ENCODE measurements around the gene ZBTB3. TPM values are rescaled to one million over a fixed set of nuclear protein-coding genes. Genes with fewer than 3 reads are reported as not detected.

The ZBTB3 gene
- polyA plus RNA-seq, result 3.5 and 3.6 TPM in 2 replicates

DNA sequence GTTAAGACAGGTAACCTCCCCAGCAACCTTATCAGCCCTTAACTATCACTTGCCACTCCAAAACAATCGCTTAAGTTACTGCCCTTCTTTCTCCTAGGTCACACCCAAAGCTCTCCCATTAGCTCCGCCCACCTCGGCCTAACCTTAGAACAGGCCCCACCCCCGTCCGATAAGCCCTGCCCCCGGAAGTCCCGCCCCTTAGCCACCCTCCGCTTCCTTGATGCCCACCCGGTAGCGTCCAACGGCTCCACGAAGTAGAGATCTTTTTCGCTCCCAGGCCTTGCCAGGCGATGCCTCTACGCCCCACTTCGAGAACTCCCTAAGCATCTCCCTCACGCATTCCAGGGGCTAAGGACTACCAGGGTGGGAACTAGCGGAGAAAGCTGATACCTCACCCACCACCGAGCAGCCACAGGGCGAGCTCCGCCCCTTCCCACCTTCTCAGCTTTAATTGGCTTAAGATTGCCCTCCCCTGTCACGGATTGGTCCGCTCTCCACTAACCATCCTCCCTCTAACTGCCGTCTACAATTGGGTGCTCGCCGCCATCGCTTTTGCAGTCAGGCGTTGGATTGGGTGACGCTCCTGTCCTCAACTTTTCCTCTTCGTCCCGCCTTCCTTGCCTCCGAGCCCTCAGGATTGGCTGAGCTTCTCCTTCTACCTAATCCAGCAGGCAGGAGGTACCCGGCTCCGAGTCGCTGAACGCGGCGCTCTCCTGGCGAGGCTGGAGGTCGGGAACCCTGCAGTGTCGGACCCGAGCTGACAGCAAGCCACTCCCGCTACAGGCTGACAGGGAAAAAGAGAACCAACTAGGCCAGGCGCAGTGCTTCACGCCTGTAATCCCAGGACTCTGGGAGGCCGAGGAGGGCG, at the start of gene ZBTB3:
TSS of gene ZBTB3 (minus strand) at position 425 of the 868 bp plus-strand sequence. CDS start 496 bp downstream, outside the sequence.

DNA sequence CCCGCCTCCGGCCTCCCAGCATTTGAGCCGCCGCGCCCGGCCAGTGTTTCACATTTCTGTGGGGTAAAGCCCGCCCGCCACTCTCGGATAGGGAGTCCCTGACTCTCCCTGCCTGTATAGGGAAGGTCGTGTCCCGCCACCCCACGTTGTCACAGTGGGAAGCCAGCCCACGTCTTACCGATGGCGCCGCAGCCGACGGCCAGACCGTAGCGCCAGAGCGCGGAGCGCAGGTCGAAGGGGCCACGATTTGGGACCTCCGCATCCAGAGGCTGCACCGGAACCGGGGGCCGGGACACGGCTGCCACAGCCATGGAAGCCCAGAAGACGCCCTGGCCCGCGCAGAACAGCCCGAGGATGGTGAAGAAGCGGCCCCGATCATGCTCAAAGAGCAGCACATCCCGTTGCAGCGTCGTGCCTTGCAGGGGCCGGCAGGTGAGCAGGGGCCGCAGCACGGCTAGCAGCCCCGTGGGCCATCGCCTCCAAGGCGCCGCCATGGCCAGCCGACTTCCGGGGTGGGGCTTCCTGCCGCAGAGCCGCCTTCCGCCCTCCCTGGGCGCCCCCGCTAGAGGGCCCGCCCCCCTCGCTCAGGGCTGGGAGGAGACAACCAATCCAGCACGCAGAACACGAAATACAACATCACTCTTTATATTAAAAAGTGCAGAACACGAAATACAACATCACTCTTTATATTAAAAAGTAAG, 37.7 kb upstream of the ZBTB3 start, which contains the start of gene TMEM223:
TSS of gene TMEM223 (minus strand) at position 506 of the 701 bp plus-strand sequence. CDS start at position 494, 12 bp downstream.

DNA sequence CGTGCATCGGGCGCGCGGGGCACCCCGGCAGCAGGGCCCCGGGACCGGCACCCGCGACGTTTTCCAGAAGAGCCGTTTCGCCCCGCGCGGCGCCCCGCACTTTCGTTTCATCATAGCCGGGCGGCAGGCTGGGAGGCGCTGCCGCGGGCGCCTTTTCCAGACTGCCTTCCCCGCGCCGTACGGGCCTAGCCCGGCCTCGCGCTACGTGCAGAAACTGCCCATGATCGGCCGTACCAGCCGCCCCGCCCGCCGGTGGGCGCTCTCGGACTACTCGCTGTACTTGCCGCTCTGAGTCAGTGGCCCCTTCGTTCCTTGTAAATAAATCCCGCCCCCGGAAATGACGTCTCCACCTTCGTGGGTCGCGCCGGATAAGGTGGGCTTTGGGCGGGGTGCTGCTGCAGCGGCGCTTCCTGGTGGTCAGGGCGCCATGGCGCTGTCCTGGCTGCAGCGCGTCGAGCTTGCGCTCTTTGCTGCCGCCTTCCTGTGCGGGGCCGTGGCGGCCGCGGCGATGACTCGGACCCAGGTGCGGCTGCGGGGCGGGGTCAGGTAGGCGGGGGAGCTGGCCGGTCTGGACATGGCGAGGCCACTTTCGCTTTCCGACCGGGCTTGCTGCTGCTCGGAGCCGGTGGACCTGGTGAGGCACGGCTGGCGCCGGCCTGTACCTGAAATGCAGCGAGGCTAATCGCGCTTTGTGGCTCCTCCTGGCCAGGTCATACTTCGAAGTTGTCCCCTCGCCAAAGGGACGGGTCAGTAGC, 33.2 kb upstream of the ZBTB3 start, which contains the start of gene TMEM179B:
TSS of gene TMEM179B (plus strand) at position 398 of the 755 bp plus-strand sequence. CDS start at position 428, 30 bp downstream.

DNA sequence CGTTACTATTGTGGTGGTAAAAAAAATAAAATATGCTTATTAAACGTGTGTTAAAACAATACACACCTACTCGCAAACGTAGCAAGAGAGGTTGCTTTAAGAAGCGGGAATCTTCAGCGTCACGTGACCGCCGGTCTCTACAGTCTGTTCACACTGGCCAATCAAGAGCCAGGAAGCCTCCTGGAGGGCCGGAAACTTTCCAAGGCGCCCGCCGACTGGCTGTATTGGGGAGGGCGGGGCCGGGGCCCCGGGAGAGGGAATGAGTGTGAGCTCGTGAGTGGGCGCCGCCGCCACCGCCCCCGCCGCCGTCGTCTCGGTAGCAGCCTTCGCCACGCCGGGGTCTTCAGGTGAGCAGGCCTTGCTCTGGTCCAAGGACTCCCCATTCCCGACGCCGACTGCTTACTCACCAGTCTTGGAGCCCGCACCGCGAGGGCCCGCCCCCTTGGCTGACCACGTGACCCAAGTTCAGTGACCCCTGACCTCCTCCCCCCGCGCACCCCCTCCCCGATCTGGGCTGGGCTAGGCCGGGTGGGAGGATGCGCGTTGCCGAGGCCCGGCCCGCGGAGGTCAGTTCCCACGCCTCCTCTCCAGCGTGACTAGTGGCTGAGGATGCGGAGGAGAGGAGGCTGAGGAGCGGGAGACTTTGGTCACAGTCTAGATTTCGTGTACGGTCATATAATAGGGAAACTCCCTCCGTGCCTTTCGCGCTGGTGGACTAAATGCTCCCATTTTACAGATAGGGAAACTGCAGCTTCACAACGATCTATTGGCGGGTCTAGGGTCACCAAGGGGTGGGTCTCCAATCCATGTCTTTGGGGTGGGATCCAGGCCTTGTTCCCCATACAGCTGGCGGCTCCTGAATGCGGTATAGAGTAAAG, 17.4 kb upstream of the ZBTB3 start, which contains the start of gene TAF6L:
TSS of gene TAF6L (plus strand) at position 253 of the 878 bp plus-strand sequence. CDS start 4,388 bp downstream, outside the sequence.

DNA sequence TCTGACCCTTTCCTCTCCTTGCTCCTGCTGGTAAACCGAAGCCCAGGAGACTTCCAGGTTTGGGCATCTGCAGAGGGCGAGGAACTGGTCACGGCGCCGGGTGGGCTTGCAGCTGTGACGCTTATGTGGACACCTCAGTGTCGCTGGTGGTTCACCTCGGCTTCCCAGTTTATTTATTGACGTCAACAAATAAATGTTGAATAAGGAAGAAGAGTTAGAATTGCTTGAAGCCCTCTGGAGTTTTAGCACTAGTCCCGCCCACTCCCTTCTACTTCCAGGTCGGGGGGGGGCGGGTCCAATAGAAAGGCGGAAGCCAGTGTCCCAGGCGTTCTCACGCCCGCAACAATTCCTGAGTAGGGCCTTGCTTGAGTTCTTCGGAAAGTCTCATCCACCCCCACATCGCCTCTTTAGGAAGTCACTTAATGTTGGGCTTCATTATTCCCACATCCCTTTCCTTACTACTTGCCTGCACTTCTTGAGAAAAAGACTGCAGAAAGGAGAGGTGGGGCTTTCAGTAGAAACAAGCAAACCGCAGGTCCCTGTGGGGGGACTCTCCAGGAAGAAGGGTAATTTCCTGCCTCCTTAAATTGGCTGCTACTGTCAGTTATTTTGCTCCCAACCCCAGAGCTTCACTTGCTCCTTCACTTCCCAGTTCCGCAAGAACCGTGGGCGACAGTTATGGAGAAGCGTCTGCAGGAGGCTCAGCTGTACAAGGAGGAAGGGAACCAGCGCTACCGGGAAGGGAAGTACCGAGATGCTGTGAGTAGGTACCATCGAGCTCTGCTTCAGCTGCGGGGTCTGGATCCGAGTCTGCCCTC, 25.6 kb downstream of the ZBTB3 start, which contains the start of gene TTC9C:
TSS of gene TTC9C (plus strand) at position 316 of the 818 bp plus-strand sequence. CDS start at position 679, 363 bp downstream.

DNA sequence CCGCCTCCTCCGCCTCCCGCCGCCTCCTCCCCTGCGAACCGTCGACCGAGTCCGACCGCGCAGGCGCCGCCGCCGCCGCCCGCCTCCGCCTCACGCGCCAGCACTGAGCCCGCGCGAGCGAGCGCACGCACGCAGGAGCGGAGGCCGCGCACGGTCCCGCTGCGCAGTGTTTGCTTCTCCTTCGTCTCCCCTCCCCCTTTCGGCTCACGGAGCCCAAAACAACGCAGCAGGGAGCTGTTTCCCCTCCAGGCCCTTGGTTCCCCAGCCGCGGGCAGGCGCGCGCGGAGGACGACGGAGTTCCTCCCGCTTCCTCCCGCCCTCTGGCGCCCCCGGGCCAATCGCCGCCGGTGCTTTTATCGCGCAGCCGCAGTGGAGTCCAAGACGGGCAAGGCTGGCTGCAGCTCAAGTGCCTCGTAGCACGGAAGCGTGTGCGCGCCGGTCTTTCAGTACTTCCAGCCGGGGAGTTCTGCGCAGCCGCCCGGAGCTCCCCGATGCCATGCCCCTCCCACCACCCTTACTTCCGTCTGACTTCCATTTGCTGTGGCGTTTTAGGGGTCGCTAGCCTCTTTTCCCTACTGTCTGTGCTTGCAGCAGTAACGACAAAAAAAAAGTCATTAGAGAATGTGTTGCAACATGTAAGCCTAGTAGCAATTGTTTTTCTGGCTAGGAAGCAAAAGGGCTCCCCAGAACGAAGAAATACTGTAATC, 26.6 kb downstream of the ZBTB3 start, which contains the start of gene HNRNPUL2:
TSS of gene HNRNPUL2 (minus strand) at position 293 of the 707 bp plus-strand sequence. CDS start 301 bp downstream, outside the sequence.

DNA sequence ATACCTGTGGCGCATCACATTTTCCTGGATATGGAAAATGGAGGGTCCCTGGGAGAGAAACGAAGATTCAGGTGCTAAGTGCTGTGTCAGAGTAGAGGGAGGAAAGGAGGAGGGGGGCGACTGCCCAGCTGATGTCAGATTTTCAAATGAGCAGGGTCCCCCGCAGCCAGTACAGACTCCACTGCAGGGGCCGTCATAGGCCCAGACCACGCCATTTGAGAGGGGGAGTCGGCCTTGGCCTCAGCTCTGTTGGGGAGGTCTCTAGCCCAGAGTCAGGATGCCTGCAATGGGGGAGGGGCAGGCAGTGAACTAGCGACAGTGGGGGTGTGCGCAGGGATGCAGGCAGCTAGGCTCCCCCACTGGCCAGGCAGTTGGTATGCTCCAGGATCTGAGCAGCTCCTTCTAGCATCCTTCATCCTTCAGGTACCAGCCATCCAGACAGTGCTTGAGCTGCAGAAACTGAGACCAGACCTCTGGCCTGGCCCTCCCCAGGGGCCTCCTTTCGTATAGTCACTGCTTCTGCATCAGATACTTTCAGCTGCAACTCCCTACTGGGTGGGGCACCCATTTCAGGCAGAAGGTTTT, 46.6 kb downstream of the ZBTB3 start, which contains the start of the genes BSCL2 and GNG3:
TSS of gene BSCL2 (minus strand) at position 148 of the 585 bp plus-strand sequence. CDS start 229 bp downstream, outside the sequence.
TSS of gene GNG3 (plus strand) at position 400 of the 585 bp plus-strand sequence. CDS start 620 bp downstream, outside the sequence.

Other genes starting within 250 kb of the ZBTB3 start
- gene AHNAK, start 207.4 kb downstream of the ZBTB3 start, polyA plus RNA-seq, result 0.73 and 2.8 TPM in 2 replicates
- gene EEF1G, start 180.3 kb downstream of the ZBTB3 start, polyA plus RNA-seq, result 108 and 114 TPM in 2 replicates
- gene TUT1, start 162.6 kb downstream of the ZBTB3 start, polyA plus RNA-seq, result 0.19 and 2.8 TPM in 2 replicates
- gene MTA2, start 152.3 kb downstream of the ZBTB3 start, polyA plus RNA-seq, result 0.60 and 0.63 TPM in 2 replicates
- not detected in 2 replicates for gene EML3, start 141.4 kb downstream of the ZBTB3 start, polyA plus RNA-seq
- gene ROM1, start 140.9 kb downstream of the ZBTB3 start, polyA plus RNA-seq, result 0.29 TPM in 1 of 2 replicates, not detected in the other
- gene B3GAT3, start 132.2 kb downstream of the ZBTB3 start, polyA plus RNA-seq, result 6.0 and 19.2 TPM in 2 replicates
- gene GANAB, start 107.5 kb downstream of the ZBTB3 start, polyA plus RNA-seq, result 3.9 and 6.3 TPM in 2 replicates
- gene INTS5, start 100.9 kb downstream of the ZBTB3 start, polyA plus RNA-seq, result 1.1 and 1.3 TPM in 2 replicates
- gene C11orf98, start 89.0 kb downstream of the ZBTB3 start, polyA plus RNA-seq, result 82.2 and 95.4 TPM in 2 replicates
- gene CSKMT, start 88.8 kb downstream of the ZBTB3 start, polyA plus RNA-seq, result 5.4 and 7.2 TPM in 2 replicates
- gene UQCC3, start 82.5 kb downstream of the ZBTB3 start, polyA plus RNA-seq, result 3.4 and 3.8 TPM in 2 replicates
- 2.2 TPM in 1 of 2 replicates, not detected in the other for gene LBHD1, start 81.9 kb downstream of the ZBTB3 start, polyA plus RNA-seq
- 29.6 and 45.3 TPM in 2 replicates for gene UBXN1, start 75.1 kb downstream of the ZBTB3 start, polyA plus RNA-seq
- not detected in 2 replicates for gene LRRN4CL, start 64.6 kb downstream of the ZBTB3 start, polyA plus RNA-seq
- gene BSCL2, start 46.7 kb downstream of the ZBTB3 start, polyA plus RNA-seq, result 511 and 550 TPM in 2 replicates
- gene GNG3, start 46.5 kb downstream of the ZBTB3 start, polyA plus RNA-seq, result 926 and 1,510 TPM in 2 replicates
- gene HNRNPUL2, start 26.7 kb downstream of the ZBTB3 start, polyA plus RNA-seq, result 6.1 and 11.6 TPM in 2 replicates
- 39.6 and 42.1 TPM in 2 replicates for gene TTC9C, start 25.7 kb downstream of the ZBTB3 start, polyA plus RNA-seq
- 167 and 208 TPM in 2 replicates for gene POLR2G, start 7.4 kb upstream of the ZBTB3 start, polyA plus RNA-seq
- 0.15 and 1.2 TPM in 2 replicates for gene TAF6L, start 17.2 kb upstream of the ZBTB3 start, polyA plus RNA-seq
- 19.7 and 23.2 TPM in 2 replicates for gene TMEM179B, start 33.2 kb upstream of the ZBTB3 start, polyA plus RNA-seq
- 12.5 and 20.4 TPM in 2 replicates for gene TMEM223, start 37.8 kb upstream of the ZBTB3 start, polyA plus RNA-seq
- gene NXF1, start 51.3 kb upstream of the ZBTB3 start, polyA plus RNA-seq, result 25.0 and 31.8 TPM in 2 replicates
- 5.0 and 5.3 TPM in 2 replicates for gene STX5, start 77.9 kb upstream of the ZBTB3 start, polyA plus RNA-seq
- gene TEX54, start 78.7 kb upstream of the ZBTB3 start, polyA plus RNA-seq, result not detected in 2 replicates
- gene WDR74, start 85.4 kb upstream of the ZBTB3 start, polyA plus RNA-seq, result 11.6 and 16.4 TPM in 2 replicates
- 27.1 and 50.5 TPM in 2 replicates for gene SLC3A2, start 126.7 kb upstream of the ZBTB3 start, polyA plus RNA-seq
- 5.9 TPM in 1 of 2 replicates, not detected in the other for gene CHRM1, start 167.2 kb upstream of the ZBTB3 start, polyA plus RNA-seq
- not detected in 2 replicates for gene SLC22A6, start 230.8 kb upstream of the ZBTB3 start, polyA plus RNA-seq

Data from Purkinje cell (primary cell).